Epithelial cell of umbilical artery (primary cell): ENCODE measurements around the gene LHPP. TPM values are rescaled to one million over a fixed set of nuclear protein-coding genes. Genes with fewer than 3 reads are reported as not detected.

Experiments
- total RNA-seq: library from RNA; depleted of rRNA; stranded (reverse); fragments of >200 nt; gene quantifications from 2 replicates; pipeline ENCODE4 v1.2.3, GENCODE V29; 2014

The LHPP gene
- total RNA-seq = 3.2 and 7.0 TPM in 2 replicates

GRCh38 chr10:124461642-124462347 is at the start of gene LHPP:
Gene LHPP (plus strand): TSS chr10:124461823. CDS start chr10:124461863, 40 bp downstream.

GRCh38 chr10:124418726-124419501 is 42.7 kb upstream of the LHPP start, which contains the start of gene OAT:
Gene OAT (minus strand): TSS chr10:124418923. CDS start chr10:124412171, 6,752 bp downstream.

GRCh38 chr10:124450012-124450782 is 11.4 kb upstream of the LHPP start, which contains the start of gene NKX1-2:
Gene NKX1-2 (minus strand): TSS chr10:124450035. CDS start chr10:124449943, 92 bp downstream.

Other genes with a start within 250 kb of the LHPP start
- 180 and 206 TPM in 2 replicates for gene OAT, start 42.9 kb upstream of the LHPP start, total RNA-seq
- not detected in 2 replicates for gene NKX1-2, start 11.8 kb upstream of the LHPP start, total RNA-seq